Measurements from ENCODE around the gene GALR2.

GALR2 gene

GRCh38 chr17:76080768-76081287 lies 6.2 kb downstream of the GALR2 start:
- no peak for DNase-seq

- no peak for DNase-seq
Measured at GRCh38 chr17:76081295-76082210, 7.0 kb downstream of the GALR2 start.

- DNase-seq = no peak
Measured at GRCh38 chr17:76082326-76083251, 8.0 kb downstream of the GALR2 start.

GRCh38 chr17:76083536-76084182 lies 9.1 kb downstream of the GALR2 start:
- DNase-seq = no peak

GRCh38 chr17:76085066-76085730 lies 10.6 kb downstream of the GALR2 start:
- no peak for DNase-seq

GRCh38 chr17:76085731-76086366 lies 11.3 kb downstream of the GALR2 start:
- no peak for DNase-seq

- DNase-seq = no peak
Measured at GRCh38 chr17:76086384-76086783, 11.8 kb downstream of the GALR2 start.

GRCh38 chr17:76087531-76087930 lies 12.9 kb downstream of the GALR2 start:
- DNase-seq = no peak

- DNase-seq = no peak
Measured at GRCh38 chr17:76088041-76088867, 13.7 kb downstream of the GALR2 start.

- DNase-seq = no peak
Measured at GRCh38 chr17:76088868-76089576, 14.4 kb downstream of the GALR2 start.

- DNase-seq = no peak
Measured at GRCh38 chr17:76089680-76090516, 15.3 kb downstream of the GALR2 start.

- no peak for DNase-seq
Measured at GRCh38 chr17:76090517-76091129, 16.0 kb downstream of the GALR2 start.

GRCh38 chr17:76091526-76092286 lies 17.1 kb downstream of the GALR2 start:
- DNase-seq = no peak

- DNase-seq = no peak
Measured at GRCh38 chr17:76092526-76093413, 18.2 kb downstream of the GALR2 start.

GRCh38 chr17:76094046-76094445 lies 19.5 kb downstream of the GALR2 start:
- DNase-seq = no peak

GRCh38 chr17:76095943-76096342 lies 21.4 kb downstream of the GALR2 start:
- DNase-seq = no peak
